CD4-positive, alpha-beta T cell (primary cell): ENCODE data around the gene ABLIM1. TPM values are rescaled to one million over a fixed set of nuclear protein-coding genes. Genes with fewer than 3 reads are reported as not detected.

Experiments
- ATAC-seq: fragments of 200-7000 bp; cut with Tn5 transposase; one replicate; pipeline ENCODE4 v1.10.0; 2022; ENCODE audit warnings: mild to moderate bottlenecking; ENCODE audit not compliant: poor library complexity
- CTCF ChIA-PET: fragments of 350-600 bp; sonication (Branson Sonifier 250); formaldehyde crosslinking; loops from one replicate; lab custom pipeline; 2021; ENCODE audit warnings: antibody characterized with exemption, inconsistent platforms; lab: Charles Lee
- POLR2A ChIA-PET: fragments of 350-600 bp; sonication (Branson Sonifier 250); formaldehyde crosslinking; loops from one replicate; lab custom pipeline; 2021; ENCODE audit warnings: antibody characterized with exemption, inconsistent platforms; lab: Charles Lee
- DNase-seq, 14 experiments: peaks; one replicate each; pipeline ENCODE4 v3.0.0-alpha.2; 2013 to 2020; ENCODE audit warnings: mixed read lengths in 2 of 14
- H3K27ac ChIP-seq, 2 donors: one replicate each; pipeline versions ENCODE4 v1.5.1 to v1.7.0; 2013; ENCODE audit warnings: low read length in 2 of 2, low read depth in 1 of 2, mild to moderate bottlenecking in 1 of 2
- H3K27me3 ChIP-seq, 2 experiments: 1 replicate in 1 of 2; 2 replicates in 1 of 2; pipeline versions ENCODE4 v1.6.1 to v1.7.0; 2013; ENCODE audit warnings: low read length in 2 of 2, control low read depth in 1 of 2, mild to moderate bottlenecking in 1 of 2, moderate library complexity in 1 of 2; ENCODE audit not compliant: insufficient read depth in 2 of 2, control insufficient read depth in 1 of 2
- H3K36me3 ChIP-seq: one replicate; pipeline ENCODE4 v1.6.1; 2013; ENCODE audit warnings: low read length, control low read depth; ENCODE audit not compliant: insufficient read depth
- H3K4me1 ChIP-seq: one replicate; pipeline ENCODE4 v1.6.1; 2013; ENCODE audit warnings: low read length, control low read depth; ENCODE audit not compliant: insufficient read depth
- H3K4me3 ChIP-seq: one replicate; pipeline ENCODE4 v1.5.1; 2013; ENCODE audit warnings: mild to moderate bottlenecking, low read length, moderate library complexity
- H3K9me3 ChIP-seq, 2 experiments: 1 replicate in 1 of 2; 2 replicates in 1 of 2; pipeline versions ENCODE4 v1.6.1 to v1.7.0; 2013; ENCODE audit warnings: low read length in 2 of 2, mild to moderate bottlenecking in 2 of 2, control low read depth in 1 of 2, moderate library complexity in 1 of 2; ENCODE audit not compliant: control insufficient read depth in 1 of 2, insufficient read depth in 1 of 2
- H3K27ac Mint-ChIP-seq: one replicate; pipeline ENCODE4 v1.8.0; 2020; ENCODE audit warnings: mixed read lengths
- H3K27me3 Mint-ChIP-seq: one replicate; pipeline ENCODE4 v1.8.0; 2021; ENCODE audit warnings: mixed read lengths
- H3K36me3 Mint-ChIP-seq: one replicate; pipeline ENCODE4 v1.8.0; 2021; ENCODE audit warnings: low read depth, mixed read lengths
- H3K4me1 Mint-ChIP-seq: one replicate; pipeline ENCODE4 v1.8.0; 2021; ENCODE audit warnings: low read depth, mixed read lengths
- H3K4me3 Mint-ChIP-seq: one replicate; pipeline ENCODE4 v1.8.0; 2020; ENCODE audit warnings: mild to moderate bottlenecking, mixed read lengths
- H3K9me3 Mint-ChIP-seq: one replicate; pipeline ENCODE4 v1.8.0; 2020; ENCODE audit warnings: mixed read lengths
- intact Hi-C, 2 experiments: fragments of 100-400 bp; cut with DNase I in 1 of 2; cut with micrococcal nuclease in 1 of 2; formaldehyde crosslinking; loops; one replicate each; pipeline versions ENCODE4 v1.15.1 to v1.9.0; 2023 to 2025; cut with DNase I, micrococcal nuclease
- total RNA-seq, 174 experiments: library from RNA in 2 of 174; stranded (reverse) in 2 of 174; gene quantifications; one replicate each; pipeline ENCODE4 v1.2.3 and lab custom pipeline; 2021 to 2026
- TF ChIP-seq, protein P1 (sequence below): fragments of 200-600 bp; IDR thresholded peaks from one replicate; pipeline ENCODE4 v1.8.0; 2022; ENCODE audit warnings: antibody characterized with exemption, mild to moderate bottlenecking

The ABLIM1 gene
- total RNA-seq, 2 experiments from 2014 or later: 217 to 224 TPM

DNA sequence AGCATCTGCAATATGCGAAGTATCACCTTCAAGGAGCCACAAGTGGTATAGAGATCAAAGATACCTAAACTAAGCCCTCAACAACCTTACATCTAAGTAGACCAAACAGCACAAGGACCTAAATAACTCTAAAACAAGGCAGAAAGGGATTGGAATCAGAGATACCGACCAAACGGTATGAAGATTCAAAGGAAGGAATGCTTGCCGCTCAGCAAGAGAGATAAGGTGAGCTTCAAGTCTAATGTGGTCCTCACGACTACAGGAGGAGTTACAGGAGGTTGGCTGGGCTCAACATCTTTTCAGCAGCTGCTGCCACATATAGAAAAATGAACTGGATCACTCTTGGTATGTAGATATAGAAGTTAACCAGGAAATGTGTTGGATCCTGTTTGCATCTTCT, 11.6 kb downstream of the ABLIM1 start:
- Mint-ChIP-seq H3K27ac (no peak overlapping the region), H3K4me3 (no peak overlapping the region), H3K9me3 (no peaks in the 10 kb centered on the region), H3K36me3 (no peaks in the 10 kb centered on the region), H3K27me3 (no peaks in the 10 kb centered on the region), H3K4me1 (no peaks in the 10 kb centered on the region)
- no peak overlapping the region for H3K27ac ChIP-seq
- no peaks in the 10 kb centered on the region for H3K9me3 ChIP-seq
- no peaks in the 10 kb centered on the region for H3K4me1 ChIP-seq
- no peaks in the 10 kb centered on the region for H3K27me3 ChIP-seq
- no peaks in the 10 kb centered on the region for H3K36me3 ChIP-seq
- DNase-seq (no peak), ATAC-seq (no peak)
- H3K4me3 ChIP-seq: no peak overlapping the region
- intact Hi-C loops: no loop called here
- ChIA-PET CTCF (no interaction called here), POLR2A (no interaction called here)
- TF ChIP-seq, protein P1, sequence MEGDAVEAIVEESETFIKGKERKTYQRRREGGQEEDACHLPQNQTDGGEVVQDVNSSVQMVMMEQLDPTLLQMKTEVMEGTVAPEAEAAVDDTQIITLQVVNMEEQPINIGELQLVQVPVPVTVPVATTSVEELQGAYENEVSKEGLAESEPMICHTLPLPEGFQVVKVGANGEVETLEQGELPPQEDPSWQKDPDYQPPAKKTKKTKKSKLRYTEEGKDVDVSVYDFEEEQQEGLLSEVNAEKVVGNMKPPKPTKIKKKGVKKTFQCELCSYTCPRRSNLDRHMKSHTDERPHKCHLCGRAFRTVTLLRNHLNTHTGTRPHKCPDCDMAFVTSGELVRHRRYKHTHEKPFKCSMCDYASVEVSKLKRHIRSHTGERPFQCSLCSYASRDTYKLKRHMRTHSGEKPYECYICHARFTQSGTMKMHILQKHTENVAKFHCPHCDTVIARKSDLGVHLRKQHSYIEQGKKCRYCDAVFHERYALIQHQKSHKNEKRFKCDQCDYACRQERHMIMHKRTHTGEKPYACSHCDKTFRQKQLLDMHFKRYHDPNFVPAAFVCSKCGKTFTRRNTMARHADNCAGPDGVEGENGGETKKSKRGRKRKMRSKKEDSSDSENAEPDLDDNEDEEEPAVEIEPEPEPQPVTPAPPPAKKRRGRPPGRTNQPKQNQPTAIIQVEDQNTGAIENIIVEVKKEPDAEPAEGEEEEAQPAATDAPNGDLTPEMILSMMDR: no peak

DNA sequence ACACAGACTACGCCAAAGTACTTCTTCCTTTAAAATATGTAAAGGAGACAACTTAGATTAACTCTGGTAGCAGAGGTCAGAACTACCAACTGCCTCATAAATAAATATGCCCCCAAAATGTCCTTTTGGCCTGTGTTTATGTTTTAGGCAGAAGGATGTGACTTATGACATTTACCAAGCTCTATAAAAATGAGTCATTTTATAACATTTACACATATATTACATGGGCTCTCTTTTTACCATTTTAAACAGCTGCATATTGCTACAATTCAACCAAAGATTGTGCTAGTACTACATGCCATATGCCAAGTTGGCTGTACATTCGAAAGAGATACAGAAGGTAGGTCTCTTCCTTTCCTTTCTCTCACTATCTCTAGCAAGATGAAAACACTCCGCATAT, 12.4 kb downstream of the ABLIM1 start:
- no peak for ATAC-seq
- H3K4me3 ChIP-seq: no peak overlapping the region
- H3K27ac ChIP-seq: no peak overlapping the region
- no peaks in the 10 kb centered on the region for H3K27me3 ChIP-seq
- ChIA-PET POLR2A (no interaction called here), CTCF (no interaction called here)
- Mint-ChIP-seq H3K4me1 (no peaks in the 10 kb centered on the region), H3K36me3 (no peaks in the 10 kb centered on the region), H3K27me3 (no peaks in the 10 kb centered on the region), H3K4me3 (no peak overlapping the region), H3K27ac (no peak overlapping the region), H3K9me3 (no peaks in the 10 kb centered on the region)
- H3K9me3 ChIP-seq: no peaks in the 10 kb centered on the region
- no peaks in the 10 kb centered on the region for H3K4me1 ChIP-seq
- TF ChIP-seq, protein P1: no peak
- H3K36me3 ChIP-seq: no peaks in the 10 kb centered on the region
- intact Hi-C loops: no loop called here
- no peak for DNase-seq

DNA sequence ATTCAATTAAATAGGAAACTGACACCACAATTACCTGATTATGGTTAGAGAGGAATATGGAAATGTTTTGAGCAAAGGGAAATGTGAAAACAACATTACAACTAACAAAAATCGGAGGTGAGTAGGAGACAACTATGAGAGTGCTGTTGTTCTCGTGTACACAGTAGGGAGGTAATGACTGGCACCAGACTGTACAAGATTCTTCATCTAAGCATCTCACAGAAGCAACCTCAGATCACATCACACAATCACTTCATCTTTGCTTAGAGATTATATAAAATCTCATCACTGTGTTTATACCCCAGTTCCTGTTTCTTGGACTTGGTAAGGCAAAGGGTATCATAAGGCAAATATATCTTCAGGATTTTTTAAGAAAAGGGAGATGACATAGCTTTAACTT, 14.9 kb downstream of the ABLIM1 start:
- Histone ChIP-seq H3K4me3 (no peak overlapping the region), H3K36me3 (no peaks in the 10 kb centered on the region), H3K27me3 (no peaks in the 10 kb centered on the region), H3K27ac (no peak overlapping the region), H3K4me1 (no peaks in the 10 kb centered on the region), H3K9me3 (no peaks in the 10 kb centered on the region)
- Mint-ChIP-seq H3K9me3 (no peaks in the 10 kb centered on the region), H3K4me1 (no peaks in the 10 kb centered on the region), H3K27ac (no peak overlapping the region), H3K36me3 (no peaks in the 10 kb centered on the region), H3K27me3 (no peaks in the 10 kb centered on the region), H3K4me3 (no peak overlapping the region)
- DNase-seq (no peak), ATAC-seq (no peak)
- ChIA-PET POLR2A (no interaction called here), CTCF (no interaction called here)
- intact Hi-C loops: no loop called here
- TF ChIP-seq, protein P1: no peak
